ENCODE measurements around the gene KLF13.

KLF13 gene

GRCh38 chr15:31375772-31376171 lies 49.1 kb downstream of the KLF13 start:
- Histone ChIP-seq H3K36me3 (ENCODE audit: control insufficient read depth in 5 of 5, insufficient read depth in 5 of 5, low read length in 5 of 5) (peaks cover 0 to 57% (median 49%) of the 10 kb centered on the region in 5 donors), H3K9ac (ENCODE audit: low read length in 5 of 5) (no peak overlapping the region), H3K27me3 (ENCODE audit: control insufficient read depth in 5 of 5, insufficient read depth in 4 of 5, low read length in 5 of 5) (no peaks in the 10 kb centered on the region), H3K27ac (ENCODE audit: low read depth, low read length) (no peak overlapping the region), H3K4me3 (ENCODE audit: low read depth in 1 of 5, low read length in 5 of 5) (no peak overlapping the region), H3K9me3 (ENCODE audit: control insufficient read depth in 5 of 5, low read length in 5 of 5) (no peaks in the 10 kb centered on the region), H3K4me1 (ENCODE audit: control insufficient read depth in 5 of 5, insufficient read depth in 5 of 5, low read length in 5 of 5) (peaks cover 5 to 60% (median 45%) of the 10 kb centered on the region in 5 donors)

GRCh38 chr15:31376511-31376910 lies 49.9 kb downstream of the KLF13 start:
- H3K9ac ChIP-seq (ENCODE audit: low read length in 5 of 5): no peak overlapping the region
- peaks cover 5 to 53% (median 37%) of the 10 kb centered on the region in 5 donors for H3K4me1 ChIP-seq (ENCODE audit: control insufficient read depth in 5 of 5, insufficient read depth in 5 of 5, low read length in 5 of 5)
- no peaks in the 10 kb centered on the region for H3K27me3 ChIP-seq (ENCODE audit: control insufficient read depth in 5 of 5, insufficient read depth in 4 of 5, low read length in 5 of 5)
- peaks cover 0 to 5% (median 2%) of the 10 kb centered on the region in 5 donors for H3K9me3 ChIP-seq (ENCODE audit: control insufficient read depth in 5 of 5, low read length in 5 of 5)
- no peak overlapping the region for H3K27ac ChIP-seq (ENCODE audit: low read depth, low read length)
- no peak overlapping the region for H3K4me3 ChIP-seq (ENCODE audit: low read depth in 1 of 5, low read length in 5 of 5)
- H3K36me3 ChIP-seq (ENCODE audit: control insufficient read depth in 5 of 5, insufficient read depth in 5 of 5, low read length in 5 of 5): peaks cover 0 to 62% (median 54%) of the 10 kb centered on the region in 5 donors

- no peak overlapping the region for H3K27ac ChIP-seq (ENCODE audit: low read depth, low read length)
- H3K4me1 ChIP-seq (ENCODE audit: control insufficient read depth in 5 of 5, insufficient read depth in 5 of 5, low read length in 5 of 5): peaks cover 5 to 53% (median 35%) of the 10 kb centered on the region in 5 donors
- H3K27me3 ChIP-seq (ENCODE audit: control insufficient read depth in 5 of 5, insufficient read depth in 4 of 5, low read length in 5 of 5): no peaks in the 10 kb centered on the region
- no peak overlapping the region for H3K4me3 ChIP-seq (ENCODE audit: low read depth in 1 of 5, low read length in 5 of 5)
- peaks cover 0 to 66% (median 57%) of the 10 kb centered on the region in 5 donors for H3K36me3 ChIP-seq (ENCODE audit: control insufficient read depth in 5 of 5, insufficient read depth in 5 of 5, low read length in 5 of 5)
- H3K9ac ChIP-seq (ENCODE audit: low read length in 5 of 5): no peak overlapping the region
- H3K9me3 ChIP-seq (ENCODE audit: control insufficient read depth in 5 of 5, low read length in 5 of 5): peaks cover 0 to 5% (median 2%) of the 10 kb centered on the region in 5 donors
These were observed 50.4 kb downstream of the KLF13 start for GRCh38 chr15:31377030-31377429.

GRCh38 chr15:31378363-31378903 lies 51.8 kb downstream of the KLF13 start:
- H3K27me3 ChIP-seq (ENCODE audit: control insufficient read depth in 5 of 5, insufficient read depth in 4 of 5, low read length in 5 of 5): no peaks in the 10 kb centered on the region
- no peak overlapping the region for H3K4me3 ChIP-seq (ENCODE audit: low read depth in 1 of 5, low read length in 5 of 5)
- H3K4me1 ChIP-seq (ENCODE audit: control insufficient read depth in 5 of 5, insufficient read depth in 5 of 5, low read length in 5 of 5): peaks cover 2 to 42% (median 29%) of the 10 kb centered on the region in 5 donors
- H3K9ac ChIP-seq (ENCODE audit: low read length in 5 of 5): no peak overlapping the region
- peaks cover 0 to 5% (median 2%) of the 10 kb centered on the region in 5 donors for H3K9me3 ChIP-seq (ENCODE audit: control insufficient read depth in 5 of 5, low read length in 5 of 5)
- peaks cover 0 to 57% (median 50%) of the 10 kb centered on the region in 5 donors for H3K36me3 ChIP-seq (ENCODE audit: control insufficient read depth in 5 of 5, insufficient read depth in 5 of 5, low read length in 5 of 5)
- no peak overlapping the region for H3K27ac ChIP-seq (ENCODE audit: low read depth, low read length)

GRCh38 chr15:31379042-31379441 lies 52.4 kb downstream of the KLF13 start:
- peaks cover 0 to 5% (median 2%) of the 10 kb centered on the region in 5 donors for H3K9me3 ChIP-seq (ENCODE audit: control insufficient read depth in 5 of 5, low read length in 5 of 5)
- no peak overlapping the region for H3K9ac ChIP-seq (ENCODE audit: low read length in 5 of 5)
- H3K4me1 ChIP-seq (ENCODE audit: control insufficient read depth in 5 of 5, insufficient read depth in 5 of 5, low read length in 5 of 5): peaks cover 2 to 36% (median 22%) of the 10 kb centered on the region in 5 donors
- H3K27ac ChIP-seq (ENCODE audit: low read depth, low read length): no peak overlapping the region
- no peaks in the 10 kb centered on the region for H3K27me3 ChIP-seq (ENCODE audit: control insufficient read depth in 5 of 5, insufficient read depth in 4 of 5, low read length in 5 of 5)
- peaks cover 0 to 53% (median 46%) of the 10 kb centered on the region in 5 donors for H3K36me3 ChIP-seq (ENCODE audit: control insufficient read depth in 5 of 5, insufficient read depth in 5 of 5, low read length in 5 of 5)
- no peak overlapping the region for H3K4me3 ChIP-seq (ENCODE audit: low read depth in 1 of 5, low read length in 5 of 5)

GRCh38 chr15:31379577-31379976 lies 52.9 kb downstream of the KLF13 start:
- H3K9me3 ChIP-seq (ENCODE audit: control insufficient read depth in 5 of 5, low read length in 5 of 5): peaks cover 0 to 5% (median 2%) of the 10 kb centered on the region in 5 donors
- H3K27ac ChIP-seq (ENCODE audit: low read depth, low read length): no peak overlapping the region
- peaks cover 0 to 31% (median 17%) of the 10 kb centered on the region in 5 donors for H3K4me1 ChIP-seq (ENCODE audit: control insufficient read depth in 5 of 5, insufficient read depth in 5 of 5, low read length in 5 of 5)

GRCh38 chr15:31381801-31382712 lies 55.4 kb downstream of the KLF13 start:
- peaks cover 0 to 14% (median 9%) of the 10 kb centered on the region in 5 donors for H3K4me1 ChIP-seq (ENCODE audit: control insufficient read depth in 5 of 5, insufficient read depth in 5 of 5, low read length in 5 of 5)
- no peaks in the 10 kb centered on the region for H3K27me3 ChIP-seq (ENCODE audit: control insufficient read depth in 5 of 5, insufficient read depth in 4 of 5, low read length in 5 of 5)
- no peak overlapping the region for H3K4me3 ChIP-seq (ENCODE audit: low read depth in 1 of 5, low read length in 5 of 5)
- no peak overlapping the region for H3K9ac ChIP-seq (ENCODE audit: low read length in 5 of 5)
- peaks cover 0 to 40% (median 32%) of the 10 kb centered on the region in 5 donors for H3K36me3 ChIP-seq (ENCODE audit: control insufficient read depth in 5 of 5, insufficient read depth in 5 of 5, low read length in 5 of 5)
- peaks cover 0 to 5% (median 2%) of the 10 kb centered on the region in 5 donors for H3K9me3 ChIP-seq (ENCODE audit: control insufficient read depth in 5 of 5, low read length in 5 of 5)
- H3K27ac ChIP-seq (ENCODE audit: low read depth, low read length): no peak overlapping the region

More at GRCh38 chr15:31379577-31379976, 52.9 kb downstream of the KLF13 start:
- H3K27me3 ChIP-seq (ENCODE audit: control insufficient read depth in 5 of 5, insufficient read depth in 4 of 5, low read length in 5 of 5): no peaks in the 10 kb centered on the region
- no peak overlapping the region for H3K4me3 ChIP-seq (ENCODE audit: low read depth in 1 of 5, low read length in 5 of 5)
- H3K36me3 ChIP-seq (ENCODE audit: control insufficient read depth in 5 of 5, insufficient read depth in 5 of 5, low read length in 5 of 5): peaks cover 0 to 50% (median 45%) of the 10 kb centered on the region in 5 donors
- no peak overlapping the region for H3K9ac ChIP-seq (ENCODE audit: low read length in 5 of 5)

GRCh38 chr15:31382713-31383045 lies 56.0 kb downstream of the KLF13 start:
- Histone ChIP-seq H3K9me3 (ENCODE audit: control insufficient read depth in 5 of 5, low read length in 5 of 5) (peaks cover 0 to 5% (median 2%) of the 10 kb centered on the region in 5 donors), H3K9ac (ENCODE audit: low read length in 5 of 5) (no peak overlapping the region), H3K36me3 (ENCODE audit: control insufficient read depth in 5 of 5, insufficient read depth in 5 of 5, low read length in 5 of 5) (peaks cover 0 to 38% (median 32%) of the 10 kb centered on the region in 5 donors), H3K27ac (ENCODE audit: low read depth, low read length) (no peak overlapping the region), H3K27me3 (ENCODE audit: control insufficient read depth in 5 of 5, insufficient read depth in 4 of 5, low read length in 5 of 5) (no peaks in the 10 kb centered on the region), H3K4me3 (ENCODE audit: low read depth in 1 of 5, low read length in 5 of 5) (no peak overlapping the region), H3K4me1 (ENCODE audit: control insufficient read depth in 5 of 5, insufficient read depth in 5 of 5, low read length in 5 of 5) (peaks cover 0 to 13% (median 8%) of the 10 kb centered on the region in 5 donors)

GRCh38 chr15:31383139-31383538 lies 56.5 kb downstream of the KLF13 start:
- Histone ChIP-seq H3K9ac (ENCODE audit: low read length in 5 of 5) (no peak overlapping the region), H3K9me3 (ENCODE audit: control insufficient read depth in 5 of 5, low read length in 5 of 5) (peaks cover 0 to 5% (median 2%) of the 10 kb centered on the region in 5 donors), H3K27me3 (ENCODE audit: control insufficient read depth in 5 of 5, insufficient read depth in 4 of 5, low read length in 5 of 5) (no peaks in the 10 kb centered on the region), H3K4me3 (ENCODE audit: low read depth in 1 of 5, low read length in 5 of 5) (no peak overlapping the region), H3K27ac (ENCODE audit: low read depth, low read length) (no peak overlapping the region), H3K36me3 (ENCODE audit: control insufficient read depth in 5 of 5, insufficient read depth in 5 of 5, low read length in 5 of 5) (peaks cover 0 to 38% (median 29%) of the 10 kb centered on the region in 5 donors), H3K4me1 (ENCODE audit: control insufficient read depth in 5 of 5, insufficient read depth in 5 of 5, low read length in 5 of 5) (peaks cover 2 to 17% (median 9%) of the 10 kb centered on the region in 5 donors)

GRCh38 chr15:31384568-31384967 lies 57.9 kb downstream of the KLF13 start:
- H3K9ac ChIP-seq (ENCODE audit: low read length in 5 of 5): no peak overlapping the region
- H3K4me3 ChIP-seq (ENCODE audit: low read depth in 1 of 5, low read length in 5 of 5): no peak overlapping the region
- H3K4me1 ChIP-seq (ENCODE audit: control insufficient read depth in 5 of 5, insufficient read depth in 5 of 5, low read length in 5 of 5): peaks cover 2 to 18% (median 9%) of the 10 kb centered on the region in 5 donors
- H3K9me3 ChIP-seq (ENCODE audit: control insufficient read depth in 5 of 5, low read length in 5 of 5): peaks cover 0 to 7% (median 4%) of the 10 kb centered on the region in 5 donors
- H3K36me3 ChIP-seq (ENCODE audit: control insufficient read depth in 5 of 5, insufficient read depth in 5 of 5, low read length in 5 of 5): peaks cover 0 to 27% (median 18%) of the 10 kb centered on the region in 5 donors
- H3K27me3 ChIP-seq (ENCODE audit: control insufficient read depth in 5 of 5, insufficient read depth in 4 of 5, low read length in 5 of 5): no peaks in the 10 kb centered on the region
- no peak overlapping the region for H3K27ac ChIP-seq (ENCODE audit: low read depth, low read length)

All from subcutaneous abdominal adipose tissue (tissue), 5 donors.